Loucy (cell line): ENCODE measurements around the gene RAP1GAP2.

Source experiments
- CTCF ChIP-seq: fragments of 200-600 bp; sonication (generic); conservative IDR thresholded peaks from 2 replicates; pipeline ENCODE4 v1.5.1; 2014; ENCODE audit warnings: mild to moderate bottlenecking, antibody characterized with exemption, low read length
- EZH2phosphoT487 ChIP-seq: fragments of 200-600 bp; IDR thresholded peaks from 2 replicates; pipeline ENCODE4 v1.6.1; 2018; ENCODE audit warnings: antibody characterized with exemption, mild to moderate bottlenecking, moderate library complexity, borderline replicate concordance

- no peak for TF ChIP-seq CTCF
- no peak for TF ChIP-seq EZH2phosphoT487
Observed at GRCh38 chr17:3017936-3018335, 221.7 kb downstream of the RAP1GAP2 start.
